Mammary epithelial cell (primary cell): ENCODE results near the gene TXNDC5.

Source experiments
- EZH2 ChIP-seq: IDR thresholded peaks from 2 replicates; pipeline ENCODE4 v1.6.1; 2012; ENCODE audit warnings: low read length, inconsistent platforms, borderline replicate concordance
- TF ChIP-seq, protein P1 (sequence below), 2 donors: IDR thresholded peaks in 1 of 2; conservative IDR thresholded peaks in 1 of 2; 2 replicates each; pipeline ENCODE4 v1.5.1; 2011 to 2012; ENCODE audit warnings: inconsistent platforms in 2 of 2, low read length in 2 of 2, mild to moderate bottlenecking in 2 of 2, control low read depth in 1 of 2, low read depth in 1 of 2; ENCODE audit not compliant: insufficient read depth in 1 of 2; ENCODE audit errors: extremely low read depth in 1 of 2

DNA sequence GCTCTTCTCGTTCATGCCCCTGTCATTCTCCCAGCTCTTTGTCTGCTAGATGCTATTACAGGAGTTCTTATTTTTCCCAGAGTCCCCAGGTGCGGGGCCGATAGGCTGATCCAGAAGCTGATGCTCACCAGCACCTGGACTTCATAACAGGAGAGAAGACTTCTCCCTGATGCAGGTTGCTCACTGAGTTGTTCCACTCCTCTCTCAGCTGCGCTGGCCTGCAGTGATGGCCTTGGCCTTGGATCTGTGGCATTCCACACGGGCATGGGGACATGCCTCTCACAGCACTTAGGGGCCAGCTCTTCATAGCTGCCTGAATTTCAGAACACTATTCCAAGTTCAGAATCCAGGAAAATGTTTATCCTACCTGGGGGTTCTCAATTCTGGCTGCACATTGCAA lies 7.1 kb upstream of the TXNDC5 start:
- TF ChIP-seq, protein P1, sequence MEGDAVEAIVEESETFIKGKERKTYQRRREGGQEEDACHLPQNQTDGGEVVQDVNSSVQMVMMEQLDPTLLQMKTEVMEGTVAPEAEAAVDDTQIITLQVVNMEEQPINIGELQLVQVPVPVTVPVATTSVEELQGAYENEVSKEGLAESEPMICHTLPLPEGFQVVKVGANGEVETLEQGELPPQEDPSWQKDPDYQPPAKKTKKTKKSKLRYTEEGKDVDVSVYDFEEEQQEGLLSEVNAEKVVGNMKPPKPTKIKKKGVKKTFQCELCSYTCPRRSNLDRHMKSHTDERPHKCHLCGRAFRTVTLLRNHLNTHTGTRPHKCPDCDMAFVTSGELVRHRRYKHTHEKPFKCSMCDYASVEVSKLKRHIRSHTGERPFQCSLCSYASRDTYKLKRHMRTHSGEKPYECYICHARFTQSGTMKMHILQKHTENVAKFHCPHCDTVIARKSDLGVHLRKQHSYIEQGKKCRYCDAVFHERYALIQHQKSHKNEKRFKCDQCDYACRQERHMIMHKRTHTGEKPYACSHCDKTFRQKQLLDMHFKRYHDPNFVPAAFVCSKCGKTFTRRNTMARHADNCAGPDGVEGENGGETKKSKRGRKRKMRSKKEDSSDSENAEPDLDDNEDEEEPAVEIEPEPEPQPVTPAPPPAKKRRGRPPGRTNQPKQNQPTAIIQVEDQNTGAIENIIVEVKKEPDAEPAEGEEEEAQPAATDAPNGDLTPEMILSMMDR (conservative IDR thresholded peaks at IDR 0.05 in 1 of 2, IDR thresholded peaks at IDR 0.05 in 1 of 2; ENCODE audit: extremely low read depth in 1 of 2, insufficient read depth in 1 of 2, low read depth in 1 of 2, low read length in 2 of 2): no peak
- TF ChIP-seq EZH2: no peak
